GM23248 (cell line): ENCODE results near the gene HDAC10.

ENCODE experiments used
- EZH2 ChIP-seq: fragments of 200-600 bp; sonication (generic); IDR thresholded peaks from 2 replicates; pipeline ENCODE4 v1.6.1; 2018; ENCODE audit warnings: antibody characterized with exemption, mild to moderate bottlenecking; ENCODE audit not compliant: insufficient read depth, poor library complexity, severe bottlenecking
- EZH2phosphoT487 ChIP-seq: fragments of 200-600 bp; sonication (generic); IDR thresholded peaks from 2 replicates; pipeline ENCODE4 v1.6.1; 2018; ENCODE audit warnings: antibody characterized with exemption, moderate library complexity, mild to moderate bottlenecking, low read depth; ENCODE audit not compliant: insufficient read depth

DNA sequence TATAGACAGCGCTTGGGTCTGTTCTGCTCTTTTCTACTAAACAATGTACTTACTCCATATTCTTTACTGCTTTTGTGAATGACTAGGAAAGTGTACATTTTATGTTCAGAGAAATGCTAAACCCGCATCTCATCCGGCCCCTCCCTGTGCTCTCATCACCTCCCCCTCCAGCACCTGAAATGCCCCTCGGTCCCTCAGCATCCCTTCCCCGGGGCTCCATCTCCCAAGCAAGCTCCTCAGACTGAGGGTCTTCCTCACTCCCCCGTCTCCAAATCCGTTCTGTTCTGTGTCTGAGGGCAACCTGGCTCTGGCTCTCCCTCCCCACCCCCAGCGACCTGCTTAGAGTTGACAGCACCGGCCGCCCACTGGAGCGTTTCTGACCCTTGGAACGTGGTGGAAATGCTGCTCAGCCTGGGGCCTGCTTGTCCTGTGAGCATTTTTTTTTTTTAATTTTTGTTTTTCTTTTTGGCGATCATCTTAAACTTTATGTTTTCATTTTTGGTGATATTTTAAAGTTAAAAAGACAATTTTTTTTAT lies 48.9 kb downstream of the HDAC10 start:
- TF ChIP-seq EZH2: no peak
- no peak for TF ChIP-seq EZH2phosphoT487
